Tibial nerve (tissue), 4 donors: ENCODE measurements around the gene ARMC9. TPM values are rescaled to one million over a fixed set of nuclear protein-coding genes. Genes with fewer than 3 reads are reported as not detected.

ENCODE experiments used
- DNase-seq, 2 donors: peaks; one replicate each; pipeline ENCODE4 v3.0.0-alpha.2; 2019; ENCODE audit warnings: low spot score in 2 of 2
- H3K27ac ChIP-seq, 4 donors: fragments of 200-600 bp; sonication (generic) in 3 of 4; one replicate each; pipeline ENCODE4 v1.5.1; 2017 to 2019; ENCODE audit warnings: mild to moderate bottlenecking in 1 of 4
- H3K27me3 ChIP-seq, 2 donors: fragments of 200-600 bp; sonication (generic) in 1 of 2; one replicate each; pipeline versions ENCODE4 v1.5.1 to v1.6.0; 2017 to 2019
- H3K36me3 ChIP-seq, 3 donors: fragments of 200-600 bp; sonication (generic); one replicate each; pipeline ENCODE4 v1.5.1; 2018 to 2019
- H3K4me1 ChIP-seq, 4 donors: fragments of 200-600 bp; sonication (generic) in 3 of 4; one replicate each; pipeline ENCODE4 v1.5.1; 2017 to 2019
- H3K4me3 ChIP-seq, 4 donors: fragments of 200-600 bp; sonication (generic) in 3 of 4; one replicate each; pipeline ENCODE4 v1.5.1; 2017 to 2019; ENCODE audit warnings: mild to moderate bottlenecking in 1 of 4, moderate library complexity in 1 of 4
- H3K9me3 ChIP-seq, 4 donors: fragments of 200-600 bp; sonication (generic) in 3 of 4; one replicate each; pipeline ENCODE4 v1.5.1; 2017 to 2019
- CTCF ChIP-seq, 5 experiments: fragments of 200-600 bp in 3 of 5; fragments of 450-650 bp in 2 of 5; sonication (generic) in 3 of 5; IDR thresholded peaks; one replicate each; pipeline ENCODE4 v1.5.1; 2016 to 2019; ENCODE audit warnings: antibody characterized with exemption in 5 of 5, mild to moderate bottlenecking in 3 of 5, moderate library complexity in 2 of 5
- EP300 ChIP-seq, 2 donors: sonication (generic); formaldehyde crosslinking; IDR thresholded peaks; one replicate each; pipeline ENCODE4 v1.6.1; 2017; ENCODE audit warnings: antibody characterized with exemption in 2 of 2, mild to moderate bottlenecking in 1 of 2
- POLR2A ChIP-seq, 2 donors: fragments of 450-650 bp; IDR thresholded peaks; one replicate each; pipeline ENCODE4 v1.6.1; 2017; ENCODE audit warnings: antibody characterized with exemption in 2 of 2, mild to moderate bottlenecking in 2 of 2, moderate library complexity in 2 of 2
- WGBS, 2 donors: methylation state at CpG; one replicate each; pipeline ENCODE4 v1.1.5; 2018; 5-methylcytosine and 5-hydroxymethylcytosine counted together
- small RNA-seq: library from RNA; depleted of rRNA; stranded (forward); fragments of <200 nt; gene quantifications from one replicate; pipeline ENCODE3, GENCODE V24; 2016
- total RNA-seq, 4 donors: library from RNA; depleted of rRNA; stranded (reverse); fragments of >200 nt; gene quantifications; one replicate each; pipeline ENCODE4 v1.1.0, GENCODE V29; 2016

The ARMC9 gene
- total RNA-seq, 4 donors from 2014 or later: 8.7 to 30.0 (median 18.6) TPM

- DNase-seq: no peak
- H3K27me3 ChIP-seq: no peaks in the 10 kb centered on the region
- peaks cover 0 to 7% (median 0%) of the 10 kb centered on the region in 4 donors for H3K4me1 ChIP-seq
- H3K4me3 ChIP-seq: no peak overlapping the region
- no peak overlapping the region for H3K27ac ChIP-seq
- TF ChIP-seq CTCF (IDR thresholded peaks at IDR 0.05) (no peak), POLR2A (IDR thresholded peaks at IDR 0.05) (no peak), EP300 (IDR thresholded peaks at IDR 0.05) (no peak)
- H3K9me3 ChIP-seq: no peaks in the 10 kb centered on the region
- 88 to 96% methylated on average over 16 to 25 of the region's 26 CpGs for WGBS, 2 donors
- H3K36me3 ChIP-seq: no peaks in the 10 kb centered on the region
These were observed 220.6 kb downstream of the ARMC9 start for GRCh38 chr2:231418820-231419640.

DNA sequence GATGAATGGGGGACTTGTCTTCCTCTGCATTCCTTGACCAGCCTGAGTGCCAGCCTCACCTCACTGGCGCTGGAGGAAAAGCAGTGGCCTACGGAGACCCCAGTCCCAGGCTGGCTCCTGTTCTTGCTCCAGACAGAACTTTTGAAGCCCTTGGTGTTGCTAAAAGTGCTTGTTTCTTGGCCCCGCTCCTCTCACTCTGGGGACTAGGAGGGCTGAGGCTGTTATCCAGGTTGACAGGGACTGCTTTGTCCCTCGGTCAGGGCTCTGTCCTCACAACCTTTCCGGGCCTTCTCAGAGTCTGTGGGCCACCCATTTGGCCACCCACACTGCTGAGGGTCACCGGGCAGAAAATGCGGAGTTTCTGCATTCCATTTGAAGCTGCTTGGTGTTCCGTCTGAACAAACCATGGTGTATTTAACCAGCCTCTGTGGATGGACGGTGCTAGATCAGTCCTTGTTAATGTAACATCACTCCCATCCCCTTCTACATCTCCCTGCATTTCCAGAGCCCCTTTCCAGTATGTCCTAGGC is 222.7 kb downstream of the ARMC9 start:
- no peak overlapping the region for H3K27ac ChIP-seq
- H3K36me3 ChIP-seq: no peaks in the 10 kb centered on the region
- H3K9me3 ChIP-seq: no peaks in the 10 kb centered on the region
- H3K4me3 ChIP-seq: no peak overlapping the region
- H3K27me3 ChIP-seq: no peaks in the 10 kb centered on the region
- 61% methylated on average over 8 to 9 of the region's 9 CpGs for WGBS, 2 donors
- no peaks in the 10 kb centered on the region for H3K4me1 ChIP-seq
- DNase-seq: no peak
- TF ChIP-seq POLR2A (IDR thresholded peaks at IDR 0.05) (no peak), EP300 (IDR thresholded peaks at IDR 0.05) (no peak), CTCF (IDR thresholded peaks at IDR 0.05) (no peak)

- Histone ChIP-seq H3K27me3 (no peaks in the 10 kb centered on the region), H3K4me3 (no peak overlapping the region), H3K27ac (no peak overlapping the region), H3K9me3 (no peaks in the 10 kb centered on the region), H3K36me3 (no peaks in the 10 kb centered on the region), H3K4me1 (no peaks in the 10 kb centered on the region)
- no peak for DNase-seq
- WGBS, 2 donors: 83 to 93% methylated on average over 2 of the region's 2 CpGs
- TF ChIP-seq EP300 (IDR thresholded peaks at IDR 0.05) (no peak), CTCF (IDR thresholded peaks at IDR 0.05) (no peak), POLR2A (IDR thresholded peaks at IDR 0.05) (no peak)
These were observed 223.6 kb downstream of the ARMC9 start for GRCh38 chr2:231422056-231422455.

DNA sequence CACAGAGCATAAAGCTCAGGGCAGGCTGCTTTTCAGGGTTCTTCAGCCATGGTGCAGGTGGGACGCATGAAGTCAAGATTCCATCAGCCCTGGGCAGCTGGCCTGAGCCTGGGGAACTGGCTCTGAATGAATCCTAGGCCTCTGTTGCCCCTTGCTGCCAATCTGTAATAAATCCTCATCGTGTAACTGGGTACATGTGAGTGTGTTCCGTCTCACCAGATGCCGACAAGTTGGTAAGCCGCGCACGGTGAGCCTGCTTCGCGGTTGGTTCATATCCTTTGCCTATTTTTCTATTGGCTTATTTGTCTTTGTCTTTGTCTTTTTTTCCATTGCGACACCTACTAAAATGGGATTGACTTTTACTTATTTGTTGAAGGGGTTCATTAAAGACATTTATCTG is 224.7 kb downstream of the ARMC9 start:
- no peaks in the 10 kb centered on the region for H3K4me1 ChIP-seq
- WGBS, 2 donors: 95% methylated on average over 10 of the region's 10 CpGs
- no peaks in the 10 kb centered on the region for H3K36me3 ChIP-seq
- TF ChIP-seq CTCF (IDR thresholded peaks at IDR 0.05): no peak
- no peak for TF ChIP-seq EP300 (IDR thresholded peaks at IDR 0.05)
- TF ChIP-seq POLR2A (IDR thresholded peaks at IDR 0.05): no peak
- no peaks in the 10 kb centered on the region for H3K9me3 ChIP-seq
- no peak overlapping the region for H3K27ac ChIP-seq
- no peak overlapping the region for H3K4me3 ChIP-seq
- DNase-seq: no peak
- H3K27me3 ChIP-seq: no peaks in the 10 kb centered on the region

Small RNA genes within 50 kb of the gene (small RNA-seq; reads per million reads assigned to genes)
- not detected for gene AC018738.1
- gene MIR4777: not detected

Other genes with a start within 250 kb of the ARMC9 start
- not detected for gene SPATA3, start 202.5 kb upstream of the ARMC9 start, total RNA-seq
- 1 to 10 TPM in 1 of 4 donors, under 1 TPM in 2, not detected in 1; 0.20 to 2.6 (median 0.42) TPM for gene C2orf72, start 161.1 kb upstream of the ARMC9 start, total RNA-seq
- 10 to 100 TPM; 47.9 to 79.3 (median 61.9) TPM for gene PSMD1, start 141.8 kb upstream of the ARMC9 start, total RNA-seq
- gene HTR2B, start 73.6 kb upstream of the ARMC9 start, total RNA-seq: under 1 TPM in 3 of 4 donors, not detected in 1; 0.20 to 0.60 (median 0.42) TPM
- gene B3GNT7, start 197.1 kb downstream of the ARMC9 start, total RNA-seq: 1 to 10 TPM; 2.6 to 3.3 (median 3.0) TPM